ENCODE data around the gene STK33.
A peak's percentile ranks its signal among the peaks of the same experiment; 100 is the strongest.

STK33 gene

DNA sequence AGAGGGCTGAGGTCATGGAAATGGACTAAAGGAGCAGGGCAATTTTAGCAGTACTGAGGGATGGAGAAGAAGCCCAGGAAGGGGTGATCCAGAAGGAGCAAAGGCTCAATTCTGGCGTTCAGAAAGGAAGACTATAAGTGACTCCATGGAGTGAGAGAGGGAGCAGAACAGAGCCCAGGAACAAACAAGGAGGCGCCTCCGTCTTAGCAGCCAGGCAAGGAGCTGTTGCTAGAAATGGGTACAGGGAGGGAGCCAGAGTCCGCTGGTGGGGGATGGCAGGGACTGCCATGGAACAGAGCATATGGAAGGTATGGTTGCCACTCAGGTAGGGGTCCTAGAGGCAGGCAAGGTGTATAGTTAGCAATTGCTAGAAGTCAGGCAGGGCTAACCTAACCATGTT lies 20.5 kb upstream of the STK33 start:
- TF ChIP-seq ZFX (IDR thresholded peaks at IDR 0.05) (no peak), CTCF (conservative IDR thresholded peaks at IDR 0.05) (no peak)
- no peak overlapping the region for H3K27ac ChIP-seq

- no peak overlapping the region for H3K27ac ChIP-seq
- TF ChIP-seq CTCF (conservative IDR thresholded peaks at IDR 0.05) = no peak
- TF ChIP-seq ZFX (IDR thresholded peaks at IDR 0.05) = no peak
Measured at GRCh38 chr11:8613036-8613435, 19.0 kb upstream of the STK33 start.

- H3K27ac ChIP-seq = no peak overlapping the region
- TF ChIP-seq ZFX (IDR thresholded peaks at IDR 0.05) (no peak), CTCF (conservative IDR thresholded peaks at IDR 0.05) (no peak)
Measured at GRCh38 chr11:8612522-8612921, 18.5 kb upstream of the STK33 start.

DNA sequence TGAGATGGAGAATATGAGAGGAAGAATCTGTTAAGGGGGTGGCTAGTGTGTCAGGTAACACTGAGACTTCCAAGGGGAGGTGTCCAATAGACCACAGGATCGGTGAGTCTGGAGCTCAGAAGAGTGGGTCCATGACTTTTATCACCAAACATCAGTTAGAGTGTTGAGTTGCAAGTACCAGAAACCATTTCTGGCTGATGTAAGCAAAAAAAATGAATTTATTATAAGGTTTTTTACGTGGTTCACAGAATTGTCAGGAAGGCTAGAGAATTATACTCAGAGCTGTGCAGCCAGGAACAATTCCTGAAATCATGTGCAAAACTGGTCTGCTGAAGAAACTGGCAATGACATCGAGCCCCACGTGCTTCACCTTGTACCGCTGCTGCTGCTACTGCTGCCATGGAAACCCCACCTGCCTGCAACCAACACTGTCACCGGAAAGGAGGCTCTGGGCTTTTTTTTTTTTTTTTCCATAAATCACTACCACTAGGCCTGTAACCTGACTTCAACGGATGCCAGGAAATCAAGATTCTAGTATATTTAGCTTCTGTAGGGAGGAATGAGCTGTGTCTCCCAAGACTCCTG lies 16.6 kb upstream of the STK33 start:
- TF ChIP-seq ZFX (IDR thresholded peaks at IDR 0.05) = no peak
- no peak for TF ChIP-seq CTCF (conservative IDR thresholded peaks at IDR 0.05)
- H3K27ac ChIP-seq = no peak overlapping the region

GRCh38 chr11:8608652-8609051 lies 14.6 kb upstream of the STK33 start:
- TF ChIP-seq ZFX (IDR thresholded peaks at IDR 0.05) (no peak), CTCF (conservative IDR thresholded peaks at IDR 0.05) (no peak)
- H3K27ac ChIP-seq = no peak overlapping the region

DNA sequence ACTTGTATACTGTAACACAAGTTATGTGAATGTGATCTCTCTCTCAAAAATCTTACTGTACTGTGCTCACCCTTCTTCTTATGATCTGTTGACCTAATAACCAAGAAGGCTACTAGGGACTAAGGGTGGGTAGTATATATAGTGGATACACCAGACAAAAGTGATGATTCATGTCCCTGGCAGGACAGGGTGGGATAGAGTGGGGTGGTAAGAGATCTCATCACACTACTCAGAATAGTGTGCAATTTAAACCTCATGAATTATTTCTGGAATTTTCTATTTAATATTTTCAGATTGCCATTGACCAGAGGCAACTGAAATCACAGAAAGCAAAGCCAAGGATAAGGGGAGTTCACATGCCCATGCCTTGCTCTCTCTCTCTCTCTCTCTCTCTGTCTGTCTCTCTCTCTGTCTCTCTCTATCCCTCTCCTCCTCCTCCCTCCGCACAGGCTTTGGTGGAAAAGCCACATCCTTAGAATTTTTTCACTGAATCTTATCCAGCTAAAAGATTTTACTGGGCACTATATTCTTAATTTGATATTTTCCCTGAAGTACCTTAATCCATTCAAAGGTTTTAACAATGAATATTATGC lies 12.0 kb upstream of the STK33 start:
- TF ChIP-seq CTCF (conservative IDR thresholded peaks at IDR 0.05) = no peak
- no peak for TF ChIP-seq ZFX (IDR thresholded peaks at IDR 0.05)

GRCh38 chr11:8604078-8604723 lies 10.2 kb upstream of the STK33 start:
- TF ChIP-seq CTCF (conservative IDR thresholded peaks at IDR 0.05) (peak; percentile 93), ZFX (IDR thresholded peaks at IDR 0.05) (no peak)
- H3K27ac ChIP-seq = no peak overlapping the region

More for the DNA sequence above, 12.0 kb upstream of the STK33 start:
- no peak overlapping the region for H3K27ac ChIP-seq

Data from C4-2B (cell line).